ENCODE results near the gene GPA33. TPM values are rescaled to one million over a fixed set of nuclear protein-coding genes. Genes with fewer than 3 reads are reported as not detected.

GPA33 gene
- total and polyA plus RNA-seq, 4 donors = 0.26 to 1.5 (median 0.70) TPM

- Histone ChIP-seq H3K36me3 (ENCODE audit: control insufficient read depth in 4 of 4, insufficient read depth in 4 of 4, low read length in 4 of 4) (no peaks in the 10 kb centered on the region), H3K27ac (ENCODE audit: low read depth in 1 of 2, low read length in 1 of 2) (no peak overlapping the region), H3K4me3 (no peak overlapping the region), H3K9me3 (ENCODE audit: control insufficient read depth in 4 of 4, insufficient read depth in 3 of 4, low read length in 3 of 4) (peaks cover 0 to 2% (median 0%) of the 10 kb centered on the region in 4 donors), H3K9ac (ENCODE audit: insufficient read depth in 1 of 2, low read length in 2 of 2) (no peak overlapping the region), H3K4me1 (ENCODE audit: control insufficient read depth in 5 of 5, insufficient read depth in 5 of 5, low read length in 5 of 5) (peaks cover 0 to 13% (median 2%) of the 10 kb centered on the region in 5 donors), H3K27me3 (ENCODE audit: control insufficient read depth in 3 of 3, insufficient read depth in 3 of 3, low read length in 2 of 3) (no peaks in the 10 kb centered on the region)
- ATAC-seq (ENCODE audit: insufficient read depth, low FRiP score) = no peak
- whole genome bisulfite sequencing, 2 donors = 90 to 95% methylated on average over 8 of the region's 8 CpGs
- no peak for TF ChIP-seq CTCF (IDR thresholded peaks at IDR 0.05; ENCODE audit: control extremely low read depth, extremely low read depth)
- DNase-seq = no peak
Observed at GRCh38 chr1:167081594-167082156, 8.5 kb downstream of the GPA33 start.

- Histone ChIP-seq H3K36me3 (ENCODE audit: control insufficient read depth in 4 of 4, insufficient read depth in 4 of 4, low read length in 4 of 4) (no peaks in the 10 kb centered on the region), H3K4me3 (no peak overlapping the region), H3K27me3 (ENCODE audit: control insufficient read depth in 3 of 3, insufficient read depth in 3 of 3, low read length in 2 of 3) (no peaks in the 10 kb centered on the region), H3K4me1 (ENCODE audit: control insufficient read depth in 5 of 5, insufficient read depth in 5 of 5, low read length in 5 of 5) (peaks cover 0 to 8% (median 0%) of the 10 kb centered on the region in 5 donors), H3K9ac (ENCODE audit: insufficient read depth in 1 of 2, low read length in 2 of 2) (no peak overlapping the region), H3K9me3 (ENCODE audit: control insufficient read depth in 4 of 4, insufficient read depth in 3 of 4, low read length in 3 of 4) (peaks cover 0 to 2% (median 0%) of the 10 kb centered on the region in 4 donors), H3K27ac (ENCODE audit: low read depth in 1 of 2, low read length in 1 of 2) (no peak overlapping the region)
- DNase-seq (no peak), ATAC-seq (ENCODE audit: insufficient read depth, low FRiP score) (no peak)
- no peak for TF ChIP-seq CTCF (IDR thresholded peaks at IDR 0.05; ENCODE audit: control extremely low read depth, extremely low read depth)
Observed at GRCh38 chr1:167077868-167078210, 12.3 kb downstream of the GPA33 start.

GRCh38 chr1:167077128-167077867, 12.9 kb downstream of the GPA33 start:
- 88 to 92% methylated on average over 3 of the region's 3 CpGs for WGBS, 2 donors
- Histone ChIP-seq H3K9me3 (ENCODE audit: control insufficient read depth in 4 of 4, insufficient read depth in 3 of 4, low read length in 3 of 4) (peaks cover 0 to 2% (median 0%) of the 10 kb centered on the region in 4 donors), H3K27me3 (ENCODE audit: control insufficient read depth in 3 of 3, insufficient read depth in 3 of 3, low read length in 2 of 3) (no peaks in the 10 kb centered on the region), H3K4me1 (ENCODE audit: control insufficient read depth in 5 of 5, insufficient read depth in 5 of 5, low read length in 5 of 5) (peaks cover 0 to 8% (median 0%) of the 10 kb centered on the region in 5 donors), H3K36me3 (ENCODE audit: control insufficient read depth in 4 of 4, insufficient read depth in 4 of 4, low read length in 4 of 4) (no peaks in the 10 kb centered on the region), H3K27ac (ENCODE audit: low read depth in 1 of 2, low read length in 1 of 2) (no peak overlapping the region), H3K9ac (ENCODE audit: insufficient read depth in 1 of 2, low read length in 2 of 2) (no peak overlapping the region), H3K4me3 (no peak overlapping the region)
- no peak for DNase-seq
- TF ChIP-seq CTCF (IDR thresholded peaks at IDR 0.05; ENCODE audit: control extremely low read depth, extremely low read depth) = no peak
- ATAC-seq (ENCODE audit: insufficient read depth, low FRiP score) = no peak
